HEK293T (cell line): ENCODE measurements around the gene RNF220.

Experiments used
- CTCF ChIA-PET: fragments of 350-600 bp; formaldehyde crosslinking; extraction: SDS; loops from one replicate; lab custom pipeline; 2021; ENCODE audit warnings: antibody characterized with exemption, inconsistent platforms; lab: Yijun Ruan, JAX
- POLR2A ChIA-PET: fragments of 350-600 bp; formaldehyde crosslinking; extraction: SDS; loops from one replicate; lab custom pipeline; 2020; ENCODE audit warnings: antibody characterized with exemption, inconsistent platforms; lab: Yijun Ruan, JAX
- DNase-seq: peaks from one replicate; pipeline ENCODE4 v3.0.0; 2012; ENCODE audit warnings: mixed read lengths; ENCODE audit errors: extremely low spot score
- ARNT ChIP-seq: fragments of 450-650 bp; IDR thresholded peaks from 2 replicates; pipeline ENCODE4 v1.6.1; 2017; ENCODE audit warnings: mild to moderate bottlenecking
- BHLHE40 ChIP-seq: fragments of 450-650 bp; IDR thresholded peaks from 2 replicates; pipeline ENCODE4 v1.6.1; 2016; ENCODE audit warnings: mild to moderate bottlenecking, moderate library complexity, borderline replicate concordance
- CTBP1 ChIP-seq: fragments of 450-650 bp; IDR thresholded peaks from 2 replicates; pipeline ENCODE4 v1.6.1; 2016; ENCODE audit warnings: borderline replicate concordance
- ELF4 ChIP-seq: fragments of 450-650 bp; IDR thresholded peaks from 2 replicates; pipeline ENCODE4 v1.6.1; 2017; ENCODE audit warnings: antibody characterized with exemption
- FOXA1 ChIP-seq: fragments of 450-650 bp; IDR thresholded peaks from 2 replicates; pipeline ENCODE4 v1.6.1; 2016; ENCODE audit warnings: mild to moderate bottlenecking
- FOXK2 ChIP-seq: fragments of 450-650 bp; IDR thresholded peaks from 2 replicates; pipeline ENCODE4 v1.6.1; 2016; ENCODE audit warnings: mild to moderate bottlenecking
- FOXM1 ChIP-seq: fragments of 450-650 bp; IDR thresholded peaks from 2 replicates; pipeline ENCODE4 v1.6.1; 2017; ENCODE audit warnings: mild to moderate bottlenecking, borderline replicate concordance
- HDGF ChIP-seq: fragments of 450-650 bp; IDR thresholded peaks from 2 replicates; pipeline ENCODE4 v1.6.1; 2017; ENCODE audit warnings: antibody characterized with exemption, borderline replicate concordance
- L3MBTL2 ChIP-seq: fragments of 450-650 bp; conservative IDR thresholded peaks from 2 replicates; pipeline ENCODE4 v1.6.1; 2016; ENCODE audit warnings: mild to moderate bottlenecking
- LEF1 ChIP-seq: fragments of 450-650 bp; IDR thresholded peaks from 2 replicates; pipeline ENCODE4 v1.6.1; 2017; ENCODE audit warnings: mild to moderate bottlenecking, borderline replicate concordance
- NFRKB ChIP-seq: fragments of 450-650 bp; IDR thresholded peaks from 2 replicates; pipeline ENCODE4 v1.6.1; 2016; ENCODE audit warnings: mild to moderate bottlenecking, moderate library complexity
- PKNOX1 ChIP-seq: fragments of 450-650 bp; IDR thresholded peaks from 2 replicates; pipeline ENCODE4 v1.6.1; 2016
- SP1 ChIP-seq: fragments of 450-650 bp; IDR thresholded peaks from 2 replicates; pipeline ENCODE4 v1.6.1; 2017
- SUZ12 ChIP-seq: fragments of 450-650 bp; IDR thresholded peaks from 2 replicates; pipeline ENCODE4 v1.6.1; 2016; ENCODE audit warnings: mild to moderate bottlenecking
- TARDBP ChIP-seq: fragments of 450-650 bp; IDR thresholded peaks from 2 replicates; pipeline ENCODE4 v1.6.1; 2016
- ZNF384 ChIP-seq: fragments of 450-650 bp; IDR thresholded peaks from 2 replicates; pipeline ENCODE4 v1.6.1; 2016

The RNF220 gene

GRCh38 chr1:44617703-44618029 lies 212.6 kb downstream of the RNF220 start:
- ChIA-PET CTCF (no interaction called here), POLR2A (interaction anchor here (11.8 kb wide), 1 partner anchor 15 kb away, joined by 111 read pairs; no protein-coding TSS in a partner anchor)
- DNase-seq, result no peak
- TF ChIP-seq PKNOX1, result no peak
- TF ChIP-seq FOXA1, result no peak
- no peak for TF ChIP-seq ZNF384
- no peak for TF ChIP-seq ELF4
- no peak for TF ChIP-seq HDGF
- no peak for TF ChIP-seq FOXM1
- TF ChIP-seq ARNT, result no peak
- no peak for TF ChIP-seq TARDBP
- no peak for TF ChIP-seq CTBP1
- no peak for TF ChIP-seq NFRKB
- no peak for TF ChIP-seq FOXK2
- TF ChIP-seq L3MBTL2, result no peak

- DNase-seq, result no peak
- ChIA-PET CTCF (interaction anchor here (0.8 kb wide), 1 partner anchor 25 kb away, joined by 3 read pairs; no protein-coding TSS in a partner anchor), POLR2A (interaction anchor here (0.7 to 11.8 kb wide), 2 partner anchors 13 to 33 kb away, joined by 3 to 111 read pairs; no protein-coding TSS in a partner anchor)
- TF ChIP-seq FOXA1 (no peak), SUZ12 (no peak), ZNF384 (no peak), FOXK2 (no peak), PKNOX1 (no peak), CTBP1 (no peak), L3MBTL2 (no peak), ELF4 (no peak), ARNT (no peak), FOXM1 (no peak), BHLHE40 (no peak), TARDBP (no peak), LEF1 (no peak), SP1 (no peak), NFRKB (no peak), HDGF (no peak)
Observed at GRCh38 chr1:44619261-44619900, 214.3 kb downstream of the RNF220 start.

GRCh38 chr1:44620072-44620471 lies 215.0 kb downstream of the RNF220 start:
- no peak for DNase-seq
- TF ChIP-seq CTBP1 (no peak), SUZ12 (no peak), HDGF (no peak), LEF1 (no peak), ZNF384 (no peak), ELF4 (no peak), FOXA1 (no peak), PKNOX1 (no peak), ARNT (no peak)
- POLR2A ChIA-PET, result interaction anchor here (0.7 to 11.8 kb wide), 3 partner anchors 9 to 54 kb away, joined by 3 to 111 read pairs (median 3); partner anchors contain the start of gene TMEM53
- CTCF ChIA-PET, result no interaction called here

GRCh38 chr1:44621841-44622286 lies 216.8 kb downstream of the RNF220 start:
- TF ChIP-seq HDGF (no peak), FOXA1 (no peak), L3MBTL2 (no peak), SP1 (no peak), LEF1 (no peak), ARNT (no peak), FOXM1 (no peak), PKNOX1 (no peak), NFRKB (no peak), TARDBP (no peak), FOXK2 (no peak), SUZ12 (no peak), CTBP1 (no peak)
- ChIA-PET POLR2A (interaction anchor here (11.8 kb wide), 1 partner anchor 10 kb away, joined by 111 read pairs; no protein-coding TSS in a partner anchor), CTCF (no interaction called here)
- DNase-seq, result no peak

GRCh38 chr1:44624268-44624901 lies 219.3 kb downstream of the RNF220 start:
- ChIA-PET POLR2A (interaction anchor here (1.0 to 11.8 kb wide), 2 partner anchors 8 to 13 kb away, joined by 4 to 111 read pairs; no protein-coding TSS in a partner anchor), CTCF (no interaction called here)
- TF ChIP-seq FOXK2 (no peak), L3MBTL2 (no peak), FOXA1 (no peak)
- no peak for DNase-seq
